ENCODE results near the gene DLX2. TPM values are rescaled to one million over a fixed set of nuclear protein-coding genes. Genes with fewer than 3 reads are reported as not detected.

Gene DLX2
- total RNA-seq, 1 donor from 2014 or later = 9.7 TPM

DNA sequence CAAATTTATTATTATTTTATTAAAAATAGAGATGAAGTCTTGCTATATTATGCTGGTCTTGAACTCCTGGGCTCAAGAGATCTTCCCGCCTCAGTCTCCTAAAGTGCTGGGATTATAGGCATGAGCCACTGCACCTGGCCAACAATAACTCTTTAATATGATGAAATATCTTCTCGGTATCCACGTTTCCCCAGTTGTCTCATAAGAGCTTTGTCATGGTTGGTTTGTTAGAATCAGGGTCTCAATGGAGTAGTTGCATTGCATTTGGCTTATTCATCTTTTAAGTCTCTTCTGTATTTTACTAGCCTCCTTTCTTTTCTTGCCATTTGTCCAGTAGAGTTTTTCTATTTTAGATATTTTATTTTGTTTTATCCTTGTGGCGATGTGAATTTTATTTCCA is 32.7 kb upstream of the DLX2 start:
- TF ChIP-seq, protein P1, sequence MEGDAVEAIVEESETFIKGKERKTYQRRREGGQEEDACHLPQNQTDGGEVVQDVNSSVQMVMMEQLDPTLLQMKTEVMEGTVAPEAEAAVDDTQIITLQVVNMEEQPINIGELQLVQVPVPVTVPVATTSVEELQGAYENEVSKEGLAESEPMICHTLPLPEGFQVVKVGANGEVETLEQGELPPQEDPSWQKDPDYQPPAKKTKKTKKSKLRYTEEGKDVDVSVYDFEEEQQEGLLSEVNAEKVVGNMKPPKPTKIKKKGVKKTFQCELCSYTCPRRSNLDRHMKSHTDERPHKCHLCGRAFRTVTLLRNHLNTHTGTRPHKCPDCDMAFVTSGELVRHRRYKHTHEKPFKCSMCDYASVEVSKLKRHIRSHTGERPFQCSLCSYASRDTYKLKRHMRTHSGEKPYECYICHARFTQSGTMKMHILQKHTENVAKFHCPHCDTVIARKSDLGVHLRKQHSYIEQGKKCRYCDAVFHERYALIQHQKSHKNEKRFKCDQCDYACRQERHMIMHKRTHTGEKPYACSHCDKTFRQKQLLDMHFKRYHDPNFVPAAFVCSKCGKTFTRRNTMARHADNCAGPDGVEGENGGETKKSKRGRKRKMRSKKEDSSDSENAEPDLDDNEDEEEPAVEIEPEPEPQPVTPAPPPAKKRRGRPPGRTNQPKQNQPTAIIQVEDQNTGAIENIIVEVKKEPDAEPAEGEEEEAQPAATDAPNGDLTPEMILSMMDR (IDR thresholded peaks at IDR 0.05; ENCODE audit: unreplicated experiment) = no peak
- no peak overlapping the region for H3K27ac Mint-ChIP-seq
- DNase-seq (ENCODE audit: low spot score in 2 of 2, unreplicated experiment in 2 of 2) = no peak
- H3K9me3 Mint-ChIP-seq = peaks cover 20% of the 10 kb centered on the region
- H3K4me3 Mint-ChIP-seq = no peak overlapping the region
- H3K36me3 Mint-ChIP-seq = no peaks in the 10 kb centered on the region
- no peaks in the 10 kb centered on the region for H3K27me3 Mint-ChIP-seq (ENCODE audit: low read depth)
- no peaks in the 10 kb centered on the region for H3K4me1 Mint-ChIP-seq

DNA sequence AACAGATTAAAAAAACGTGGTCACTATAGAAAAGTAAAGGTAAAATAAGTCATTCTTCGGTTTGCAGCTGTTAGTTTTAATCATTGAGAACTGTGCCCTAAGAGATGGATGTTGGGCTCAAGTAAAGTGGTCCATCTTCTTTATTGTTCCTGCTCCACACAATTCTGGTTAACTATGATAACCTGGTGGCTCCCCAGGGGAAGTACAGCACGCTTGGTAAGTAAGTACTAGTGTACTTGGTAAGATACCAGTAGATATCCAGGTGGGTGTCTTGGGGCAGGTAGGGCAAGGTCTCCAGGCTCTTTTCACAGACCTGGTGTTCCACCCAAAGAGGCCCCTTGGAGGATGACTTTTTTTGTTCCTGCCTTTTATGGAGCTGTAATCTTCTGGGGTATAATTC is 31.6 kb upstream of the DLX2 start:
- no peaks in the 10 kb centered on the region for H3K4me1 Mint-ChIP-seq
- no peaks in the 10 kb centered on the region for H3K27me3 Mint-ChIP-seq (ENCODE audit: low read depth)
- no peak overlapping the region for H3K4me3 Mint-ChIP-seq
- H3K27ac Mint-ChIP-seq = no peak overlapping the region
- no peak for DNase-seq (ENCODE audit: low spot score in 2 of 2, unreplicated experiment in 2 of 2)
- peaks cover 3% of the 10 kb centered on the region for H3K36me3 Mint-ChIP-seq
- TF ChIP-seq, protein P1 (IDR thresholded peaks at IDR 0.05; ENCODE audit: unreplicated experiment) = no peak
- H3K9me3 Mint-ChIP-seq = peaks cover 13% of the 10 kb centered on the region

DNA sequence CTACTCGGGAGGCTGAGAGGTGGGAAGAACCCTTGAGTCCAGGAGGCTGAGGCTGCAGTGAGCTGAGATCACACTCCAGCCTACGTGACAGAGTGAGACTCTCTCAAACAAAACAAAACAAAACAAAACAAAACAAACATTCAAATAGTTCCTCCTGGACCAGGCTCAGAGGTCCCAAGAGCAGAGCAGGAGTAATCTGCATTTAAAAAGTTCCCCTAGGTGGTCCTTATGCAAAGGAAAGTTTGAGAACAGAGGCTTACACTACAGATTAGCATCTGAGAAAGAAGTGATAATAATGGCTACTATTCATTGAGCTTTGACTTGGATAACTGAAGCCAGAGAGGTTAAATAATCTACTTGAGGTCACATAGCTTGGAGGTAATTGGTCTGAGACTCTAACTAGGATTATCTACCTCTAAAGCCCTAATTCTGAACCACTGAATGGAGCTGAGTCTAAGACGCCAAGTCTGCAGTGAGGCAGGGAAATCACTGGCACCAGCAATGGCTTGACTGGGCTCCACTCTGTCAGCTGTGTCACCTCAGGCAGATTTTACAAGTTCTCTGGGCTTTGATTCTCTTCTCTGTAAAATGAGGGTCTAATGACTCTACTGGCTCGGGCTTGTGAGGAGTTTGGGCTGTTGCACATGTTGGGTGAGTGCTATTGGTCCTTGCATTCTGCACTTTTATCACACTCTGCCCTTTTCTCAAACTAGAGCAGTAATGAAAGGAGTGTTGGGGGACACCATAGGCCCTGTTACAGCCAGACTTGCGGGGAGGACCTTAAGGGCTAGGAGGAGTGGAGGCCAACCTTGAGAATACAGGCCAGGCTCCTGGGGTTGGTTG is 29.2 kb upstream of the DLX2 start:
- Mint-ChIP-seq H3K4me3 (no peak overlapping the region), H3K36me3 (peaks cover 3% of the 10 kb centered on the region), H3K4me1 (no peaks in the 10 kb centered on the region), H3K9me3 (peaks cover 4% of the 10 kb centered on the region), H3K27ac (no peak overlapping the region), H3K27me3 (ENCODE audit: low read depth) (no peaks in the 10 kb centered on the region)
- DNase-seq (ENCODE audit: low spot score in 2 of 2, unreplicated experiment in 2 of 2) = no peak
- TF ChIP-seq, protein P1 (IDR thresholded peaks at IDR 0.05; ENCODE audit: unreplicated experiment) = no peak

DNA sequence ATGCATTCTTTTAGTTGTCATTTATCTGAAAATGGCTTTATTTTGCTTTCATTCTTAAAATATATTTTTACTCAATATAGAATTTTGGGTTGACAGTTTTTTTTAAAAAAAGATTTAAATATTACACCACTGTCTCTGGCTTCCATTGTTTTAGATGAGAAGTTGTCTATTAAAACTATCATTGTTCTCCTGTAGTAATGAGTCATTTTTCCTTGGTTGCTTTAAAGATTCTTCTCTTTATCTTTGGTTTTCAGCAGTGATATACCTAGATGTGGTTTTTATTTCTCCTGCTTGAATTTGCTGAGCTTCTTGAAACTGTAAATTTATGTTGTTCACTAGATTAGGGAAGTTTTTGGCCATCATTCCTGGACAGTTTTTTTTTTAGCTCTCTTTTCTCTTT is 26.7 kb upstream of the DLX2 start:
- H3K27ac Mint-ChIP-seq = no peak overlapping the region
- H3K4me1 Mint-ChIP-seq = no peaks in the 10 kb centered on the region
- peaks cover 3% of the 10 kb centered on the region for H3K36me3 Mint-ChIP-seq
- DNase-seq (ENCODE audit: low spot score in 2 of 2, unreplicated experiment in 2 of 2) = no peak
- TF ChIP-seq, protein P1 (IDR thresholded peaks at IDR 0.05; ENCODE audit: unreplicated experiment) = no peak
- no peak overlapping the region for H3K4me3 Mint-ChIP-seq
- peaks cover 4% of the 10 kb centered on the region for H3K9me3 Mint-ChIP-seq
- no peaks in the 10 kb centered on the region for H3K27me3 Mint-ChIP-seq (ENCODE audit: low read depth)

DNA sequence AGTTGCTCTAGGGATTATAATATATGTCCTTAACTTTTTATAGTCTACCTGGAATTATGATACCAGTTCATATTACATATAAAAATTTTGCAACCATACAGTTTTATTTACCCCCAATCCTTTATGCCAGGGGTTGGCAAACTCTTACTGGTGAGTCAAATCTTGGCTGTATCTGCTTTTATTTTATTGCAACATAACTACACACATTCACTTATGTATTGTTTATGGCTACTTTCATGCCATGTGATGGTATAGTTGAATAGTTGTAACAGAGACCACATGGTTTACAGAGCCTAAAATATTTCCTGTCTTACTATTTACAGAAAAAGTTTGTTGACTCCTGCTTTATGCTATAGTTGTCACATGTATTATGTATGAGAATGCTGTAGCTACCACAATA is 25.8 kb upstream of the DLX2 start:
- peaks cover 4% of the 10 kb centered on the region for H3K9me3 Mint-ChIP-seq
- no peaks in the 10 kb centered on the region for H3K4me1 Mint-ChIP-seq
- DNase-seq (ENCODE audit: low spot score in 2 of 2, unreplicated experiment in 2 of 2) = no peak
- H3K27me3 Mint-ChIP-seq (ENCODE audit: low read depth) = no peaks in the 10 kb centered on the region
- H3K4me3 Mint-ChIP-seq = no peak overlapping the region
- H3K36me3 Mint-ChIP-seq = peaks cover 3% of the 10 kb centered on the region
- TF ChIP-seq, protein P1 (IDR thresholded peaks at IDR 0.05; ENCODE audit: unreplicated experiment) = no peak
- no peak overlapping the region for H3K27ac Mint-ChIP-seq

All from mesothelial cell of epicardium (in vitro differentiated cells).